IPS-20b (cell line): ENCODE measurements around the gene CD22.
"Not testable (repeated sequence)": the region's sequence is repeated elsewhere in the genome, so short reads cannot be mapped to it uniquely, and the experiment has no call there.

ENCODE experiments used
- H3K27ac ChIP-seq: one replicate; pipeline ENCODE4 v1.5.1; 2013; ENCODE audit warnings: low read length
- H3K27me3 ChIP-seq: 2 replicates; pipeline ENCODE4 v1.6.1; 2013; ENCODE audit warnings: mild to moderate bottlenecking, low read length, inconsistent platforms; ENCODE audit not compliant: insufficient read depth
- H3K36me3 ChIP-seq: 2 replicates; pipeline ENCODE4 v1.6.1; 2013; ENCODE audit warnings: low read depth, mild to moderate bottlenecking, inconsistent platforms, low read length, moderate library complexity; ENCODE audit not compliant: insufficient read depth
- H3K4me1 ChIP-seq: 2 replicates; pipeline ENCODE4 v1.6.1; 2013; ENCODE audit warnings: mild to moderate bottlenecking, control low read depth, inconsistent platforms, low read length, moderate library complexity; ENCODE audit not compliant: insufficient read depth
- H3K4me3 ChIP-seq: 2 replicates; pipeline ENCODE4 v1.5.1; 2013; ENCODE audit warnings: mild to moderate bottlenecking, low read length, inconsistent platforms
- H3K9ac ChIP-seq: 2 replicates; pipeline ENCODE4 v1.6.1; 2013; ENCODE audit warnings: low read depth, mild to moderate bottlenecking, inconsistent platforms, low read length, moderate library complexity
- H3K9me3 ChIP-seq: 2 replicates; pipeline ENCODE4 v1.6.1; 2013; ENCODE audit warnings: mild to moderate bottlenecking, low read depth, low read length, inconsistent platforms; ENCODE audit not compliant: insufficient read depth

Gene CD22

GRCh38 chr19:35328851-35329285 lies at the start of gene CD22:
Gene CD22 (plus strand): TSS chr19:35329187. CDS start chr19:35332041, 2,854 bp downstream.
- Histone ChIP-seq H3K9me3 (no peaks in the 10 kb centered on the region), H3K27ac (no peak within 1 kb of the TSS), H3K4me1 (no peaks in the 10 kb centered on the region; the same call in 1 of the 2 replicates), H3K9ac (no peak within 1 kb of the TSS), H3K4me3 (no peak within 1 kb of the TSS), H3K27me3 (no peaks in the 10 kb centered on the region), H3K36me3 (no peaks in the 10 kb centered on the region)

GRCh38 chr19:35279374-35279773 lies 49.6 kb upstream of the CD22 start:
- Histone ChIP-seq H3K27me3 (no peaks in the 10 kb centered on the region), H3K4me1 (no peaks in the 10 kb centered on the region), H3K9ac (no peak overlapping the region), H3K27ac (no peak overlapping the region), H3K36me3 (peaks cover 26% of the 10 kb centered on the region; the same call in 1 of the 2 replicates), H3K4me3 (no peak overlapping the region), H3K9me3 (no peaks in the 10 kb centered on the region)

- Histone ChIP-seq H3K27me3 (no peaks in the 10 kb centered on the region), H3K4me1 (peaks cover 7% of the 10 kb centered on the region; the same call in 1 of the 2 replicates), H3K36me3 (peaks cover 20% of the 10 kb centered on the region; the same call in 1 of the 2 replicates), H3K27ac (no peak overlapping the region), H3K4me3 (no peak overlapping the region), H3K9me3 (no peaks in the 10 kb centered on the region), H3K9ac (no peak overlapping the region)
These were observed 48.8 kb upstream of the CD22 start for GRCh38 chr19:35279985-35280821.

GRCh38 chr19:35281303-35281702 lies 47.7 kb upstream of the CD22 start:
- Histone ChIP-seq H3K36me3 (peaks cover 10% of the 10 kb centered on the region; the same call in 1 of the 2 replicates), H3K27me3 (no peaks in the 10 kb centered on the region), H3K9ac (no peak overlapping the region), H3K4me1 (peaks cover 7% of the 10 kb centered on the region; the same call in 1 of the 2 replicates), H3K4me3 (no peak overlapping the region), H3K27ac (no peak overlapping the region), H3K9me3 (no peaks in the 10 kb centered on the region)

GRCh38 chr19:35284153-35285094 lies 44.6 kb upstream of the CD22 start:
- Histone ChIP-seq H3K9ac (no peak overlapping the region), H3K27ac (no peak overlapping the region)

GRCh38 chr19:35285095-35285449 lies 43.9 kb upstream of the CD22 start:
- H3K4me3 ChIP-seq, result no peak overlapping the region
- H3K27ac ChIP-seq, result no peak overlapping the region
- H3K36me3 ChIP-seq, result no peaks in the 10 kb centered on the region
- H3K9ac ChIP-seq, result no peak overlapping the region
- H3K27me3 ChIP-seq, result no peaks in the 10 kb centered on the region
- H3K9me3 ChIP-seq, result no peaks in the 10 kb centered on the region
- H3K4me1 ChIP-seq, result peaks cover 7% of the 10 kb centered on the region; the same call in 1 of the 2 replicates

More at GRCh38 chr19:35284153-35285094, 44.6 kb upstream of the CD22 start:
- no peaks in the 10 kb centered on the region for H3K9me3 ChIP-seq
- no peaks in the 10 kb centered on the region for H3K27me3 ChIP-seq
- H3K36me3 ChIP-seq, result no peaks in the 10 kb centered on the region
- peaks cover 7% of the 10 kb centered on the region; the same call in 1 of the 2 replicates for H3K4me1 ChIP-seq
- H3K4me3 ChIP-seq, result no peak overlapping the region

GRCh38 chr19:35285465-35285864 lies 43.5 kb upstream of the CD22 start:
- H3K36me3 ChIP-seq, H3K27me3 ChIP-seq, H3K27ac ChIP-seq, H3K4me1 ChIP-seq, H3K9ac ChIP-seq, H3K9me3 ChIP-seq, H3K4me3 ChIP-seq: not testable (repeated sequence)

- not testable (repeated sequence) for H3K36me3 ChIP-seq, H3K9me3 ChIP-seq, H3K4me1 ChIP-seq, H3K9ac ChIP-seq, H3K4me3 ChIP-seq, H3K27me3 ChIP-seq, H3K27ac ChIP-seq
These were observed 42.9 kb upstream of the CD22 start for GRCh38 chr19:35286101-35286500.

- no peaks in the 10 kb centered on the region for H3K36me3 ChIP-seq
- H3K4me3 ChIP-seq, result no peak overlapping the region
- H3K9ac ChIP-seq, result no peak overlapping the region
- H3K27me3 ChIP-seq, result 0 out of 2 replicates have a peak, but pooled peaks cover under 1% of the 10 kb centered on the region
- H3K4me1 ChIP-seq, result peaks cover 7% of the 10 kb centered on the region; the same call in 1 of the 2 replicates
- no peak overlapping the region for H3K27ac ChIP-seq
- H3K9me3 ChIP-seq, result no peaks in the 10 kb centered on the region
These were observed 41.3 kb upstream of the CD22 start for GRCh38 chr19:35287713-35288112.

- Histone ChIP-seq H3K27ac (no peak overlapping the region), H3K4me1 (peaks cover 7% of the 10 kb centered on the region; the same call in 1 of the 2 replicates)
These were observed 40.7 kb upstream of the CD22 start for GRCh38 chr19:35288331-35288730.

GRCh38 chr19:35288906-35289305 lies 40.1 kb upstream of the CD22 start:
- Histone ChIP-seq H3K4me3 (no peak overlapping the region), H3K27ac (no peak overlapping the region), H3K27me3 (0 out of 2 replicates have a peak, but pooled peaks cover 5% of the 10 kb centered on the region), H3K4me1 (peaks cover 7% of the 10 kb centered on the region; the same call in 1 of the 2 replicates), H3K9ac (no peak overlapping the region), H3K9me3 (no peaks in the 10 kb centered on the region), H3K36me3 (no peaks in the 10 kb centered on the region)

More at GRCh38 chr19:35288331-35288730, 40.7 kb upstream of the CD22 start:
- no peaks in the 10 kb centered on the region for H3K9me3 ChIP-seq
- 0 out of 2 replicates have a peak, but pooled peaks cover 5% of the 10 kb centered on the region for H3K27me3 ChIP-seq
- H3K9ac ChIP-seq, result no peak overlapping the region
- no peaks in the 10 kb centered on the region for H3K36me3 ChIP-seq
- no peak overlapping the region for H3K4me3 ChIP-seq
